NCI-H2227 (cell line): ENCODE results near the gene EGR1.
A peak's percentile ranks its signal among the peaks of the same experiment; 100 is the strongest.

Source experiments
- DNase-seq: peaks from one replicate; lab custom pipeline; 2025; ENCODE audit not compliant: unreplicated experiment; lab: John Stamatoyannopoulos, UW

Gene EGR1

GRCh38 chr5:138465261-138466124, at the start of gene EGR1:
EGR1 (plus strand) TSS chr5:138465479; CDS start chr5:138465762, 283 bp downstream.
- peak; percentile 90 for DNase-seq

GRCh38 chr5:138418444-138418843, 46.8 kb upstream of the EGR1 start:
- no peak for DNase-seq

GRCh38 chr5:138425079-138425478, 40.2 kb upstream of the EGR1 start:
- no peak for DNase-seq

GRCh38 chr5:138435943-138436342, 29.3 kb upstream of the EGR1 start:
- no peak for DNase-seq

GRCh38 chr5:138438003-138438723, 27.1 kb upstream of the EGR1 start:
- DNase-seq: no peak

- peak; percentile 81 for DNase-seq
Observed at GRCh38 chr5:138438724-138439476, 26.4 kb upstream of the EGR1 start, which contains the start of gene REEP2. REEP2 (plus strand) TSS chr5:138439057; CDS start chr5:138439209, 152 bp downstream.

- peak; percentile 32 for DNase-seq
Observed at GRCh38 chr5:138439477-138440158, 25.7 kb upstream of the EGR1 start.

- no peak for DNase-seq
Observed at GRCh38 chr5:138440159-138441073, 24.9 kb upstream of the EGR1 start.

GRCh38 chr5:138441221-138441620, 24.1 kb upstream of the EGR1 start:
- no peak for DNase-seq

- DNase-seq: no peak
Observed at GRCh38 chr5:138444078-138444773, 21.1 kb upstream of the EGR1 start.

- no peak for DNase-seq
Observed at GRCh38 chr5:138444774-138445546, 20.3 kb upstream of the EGR1 start.

GRCh38 chr5:138445547-138446271, 19.6 kb upstream of the EGR1 start:
- DNase-seq: no peak

- DNase-seq: no peak
Observed at GRCh38 chr5:138448070-138448469, 17.2 kb upstream of the EGR1 start.

- DNase-seq: peak; percentile 76
Observed at GRCh38 chr5:138448481-138449398, 16.5 kb upstream of the EGR1 start.

- DNase-seq: peak; percentile 86
Observed at GRCh38 chr5:138449501-138450239, 15.6 kb upstream of the EGR1 start.

GRCh38 chr5:138450971-138451370, 14.3 kb upstream of the EGR1 start:
- DNase-seq: no peak
